ENCODE results near the gene TRIM34.
A peak's percentile ranks its signal among the peaks of the same experiment; 100 is the strongest.
"Not testable (repeated sequence)": the region's sequence is repeated elsewhere in the genome, so short reads cannot be mapped to it uniquely, and the experiment has no call there.

Gene TRIM34

GRCh38 chr11:5621580-5621979 is 3.2 kb upstream of the TRIM34 start:
- no peak for DNase-seq

DNA sequence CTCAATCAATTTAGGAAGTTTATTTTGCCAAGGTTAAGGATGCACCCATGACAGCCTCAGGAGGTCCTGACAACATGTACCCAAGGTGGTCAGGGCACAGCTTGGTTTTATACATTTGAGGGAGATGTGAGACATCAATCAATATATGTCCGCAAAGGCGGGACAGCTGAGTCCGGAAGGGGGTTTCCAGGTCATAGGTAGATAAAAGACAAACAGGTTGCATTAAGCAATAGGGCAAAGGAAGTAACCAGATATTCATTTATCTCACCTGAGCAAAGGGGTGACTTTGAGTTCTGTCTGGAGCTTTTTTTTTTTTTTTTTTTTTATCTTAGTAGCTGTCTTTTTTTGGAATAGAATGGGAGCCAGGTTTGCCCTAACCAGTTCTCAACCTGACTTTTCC is 2.0 kb upstream of the TRIM34 start:
- no peak for DNase-seq

DNA sequence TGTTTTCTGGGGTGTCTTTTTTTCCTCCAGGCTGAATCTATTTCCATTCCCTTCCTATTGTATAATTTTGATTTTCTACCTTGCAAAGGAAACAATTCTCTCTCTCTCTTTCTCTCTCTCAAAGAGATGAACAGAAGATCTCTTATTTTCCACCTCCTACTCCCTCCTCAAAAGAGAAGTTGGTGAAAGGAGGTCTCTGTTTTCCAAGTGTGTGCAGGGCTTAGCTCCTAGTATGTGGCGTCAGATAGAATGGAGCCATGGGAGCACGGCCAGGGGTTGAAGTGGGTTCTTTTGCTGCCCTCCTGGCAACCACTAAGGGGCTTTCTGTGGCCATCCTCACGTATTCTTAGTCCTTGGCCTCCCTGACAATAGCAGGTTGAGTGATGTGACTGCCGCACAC is 480 bp downstream of the TRIM34 start:
- no peak for DNase-seq

GRCh38 chr11:5626196-5626595 is 1.4 kb downstream of the TRIM34 start:
- DNase-seq, result no peak

- DNase-seq, result no peak
Observed at GRCh38 chr11:5631417-5631816, 6.6 kb downstream of the TRIM34 start.

- DNase-seq, result no peak
Observed at GRCh38 chr11:5631969-5632635, 7.3 kb downstream of the TRIM34 start.

- no peak for DNase-seq
Observed at GRCh38 chr11:5639953-5640352, 15.2 kb downstream of the TRIM34 start.

GRCh38 chr11:5643585-5643984 is 18.8 kb downstream of the TRIM34 start:
- no peak for DNase-seq

DNA sequence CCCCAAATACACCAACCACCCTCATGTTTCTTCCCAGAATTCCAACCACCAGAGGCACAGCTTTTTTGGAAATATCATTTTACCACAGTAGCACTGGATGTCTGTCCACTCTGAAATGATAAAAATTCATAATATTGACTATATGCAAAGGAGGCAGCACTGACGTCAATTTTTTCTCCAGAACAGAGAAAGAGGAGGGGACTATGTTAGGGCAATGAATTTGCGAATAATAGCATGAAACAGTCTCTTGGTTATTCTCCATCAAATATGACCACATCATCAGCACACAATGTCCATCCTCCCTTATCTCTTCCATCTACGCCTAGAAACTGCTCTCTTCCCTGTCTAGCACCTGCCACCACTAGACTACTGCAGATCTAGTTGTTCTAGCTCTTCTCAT is 21.3 kb downstream of the TRIM34 start:
- no peak for DNase-seq

- no peak for DNase-seq
Observed at GRCh38 chr11:5655474-5655873, 30.7 kb downstream of the TRIM34 start.

DNA sequence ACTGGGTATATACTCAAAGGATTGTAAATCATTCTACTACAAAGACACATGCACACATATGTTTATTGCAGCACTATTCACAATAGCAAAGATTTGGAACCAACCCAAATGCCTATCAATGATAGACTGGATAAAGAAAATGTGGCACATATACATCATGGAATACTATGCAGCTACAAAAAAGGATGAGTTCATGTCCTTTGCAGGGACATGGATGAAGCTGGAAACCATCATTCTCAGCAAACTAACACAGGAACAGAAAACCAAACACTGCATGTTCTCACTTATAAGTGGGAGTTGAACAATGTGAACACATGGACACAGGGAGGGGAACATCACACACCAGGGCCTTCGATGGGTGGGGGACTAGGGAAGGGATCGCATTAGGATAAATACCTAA is 32.2 kb downstream of the TRIM34 start:
- not testable (repeated sequence) for DNase-seq

DNA sequence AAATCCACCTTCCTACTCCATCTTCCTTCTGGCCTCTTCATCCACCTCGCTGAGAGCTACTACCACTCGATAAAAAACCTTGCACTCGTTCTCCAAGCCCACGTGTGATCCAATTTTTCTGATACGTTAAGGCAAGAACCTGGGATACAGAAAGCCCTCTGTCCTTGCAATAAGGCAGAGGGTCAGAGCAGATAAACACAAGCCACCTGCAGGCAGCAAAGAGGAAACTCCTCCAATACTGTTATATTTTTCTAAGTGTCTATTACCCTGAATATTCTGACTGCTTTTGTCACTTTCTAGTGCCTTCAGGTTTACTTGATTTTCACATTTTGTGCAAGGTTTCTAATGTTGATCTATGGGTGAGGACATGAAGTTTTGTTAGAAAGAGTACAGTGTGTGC is 33.5 kb downstream of the TRIM34 start:
- DNase-seq, result no peak

DNA sequence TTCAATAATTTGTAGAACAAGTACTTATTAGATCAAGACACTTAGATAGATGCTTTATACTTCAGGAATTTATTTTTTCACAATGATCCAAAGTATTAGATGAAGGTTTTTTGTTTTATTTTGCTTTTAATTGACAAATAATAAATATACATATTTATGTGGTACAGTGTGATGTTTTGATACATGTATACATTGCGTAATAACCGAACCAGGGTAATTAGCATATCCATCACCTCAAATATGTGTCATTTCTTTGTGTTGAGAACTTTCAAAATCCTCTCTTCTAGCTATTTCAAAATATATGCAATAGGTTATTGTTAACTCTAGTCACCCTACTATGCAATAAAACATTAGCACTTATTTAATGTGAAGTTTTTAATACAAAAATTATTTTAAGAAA is 38.7 kb downstream of the TRIM34 start:
- DNase-seq, result no peak

DNA sequence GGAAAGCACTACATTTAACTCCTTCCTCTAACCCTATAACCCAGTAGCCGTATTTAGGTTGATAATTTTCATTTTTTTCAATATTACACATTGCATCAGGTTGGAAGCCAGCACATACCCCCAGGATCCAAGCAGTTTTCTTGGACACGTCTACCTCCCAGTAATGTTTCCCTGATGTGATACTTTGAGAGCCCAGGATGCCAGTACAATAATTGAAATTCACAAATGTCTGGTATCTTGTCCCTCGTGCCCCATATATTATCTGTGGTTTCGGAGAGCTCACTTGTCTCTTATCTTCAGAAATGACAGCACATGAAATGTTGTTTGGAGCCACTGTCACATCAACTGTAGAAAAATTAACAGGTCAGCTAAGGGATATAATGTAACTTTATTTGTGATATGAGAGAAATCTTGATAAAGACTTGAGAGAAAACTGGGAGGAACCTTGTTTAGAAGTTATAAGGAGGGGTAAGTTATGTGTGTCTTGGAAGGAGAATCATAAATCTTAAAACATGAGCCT is 40.3 kb downstream of the TRIM34 start:
- DNase-seq, result no peak

DNA sequence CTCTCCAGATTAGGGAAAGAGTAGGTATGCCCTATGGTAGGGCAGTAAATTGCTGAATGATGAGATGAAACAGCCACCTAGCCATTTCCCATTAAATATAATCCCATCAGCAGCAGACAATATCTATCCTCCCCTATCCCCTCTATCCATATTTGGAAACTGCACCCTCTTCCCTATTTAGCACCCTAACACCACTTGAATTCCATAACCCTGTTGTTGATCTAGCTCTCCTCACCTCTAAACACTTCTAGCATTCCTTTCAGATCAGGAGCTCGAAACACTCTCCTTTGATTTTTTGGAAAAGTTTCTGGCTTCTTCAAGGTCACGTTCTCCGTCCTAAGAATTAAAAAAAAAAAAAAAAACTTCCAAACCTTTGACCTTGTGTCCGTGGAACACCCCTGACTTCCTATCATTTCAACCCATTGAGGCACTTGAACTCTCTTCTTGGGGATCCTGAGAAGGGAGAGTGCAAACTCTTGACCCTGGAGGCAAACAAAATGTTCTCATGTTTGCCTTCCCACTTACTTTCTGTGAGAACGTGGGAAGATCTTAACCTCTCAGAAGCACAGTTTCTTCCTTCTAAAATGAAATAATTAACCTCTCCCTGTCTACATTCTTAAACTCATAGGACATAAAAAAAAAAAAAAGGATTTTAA is 41.1 kb downstream of the TRIM34 start:
- no peak for DNase-seq

DNA sequence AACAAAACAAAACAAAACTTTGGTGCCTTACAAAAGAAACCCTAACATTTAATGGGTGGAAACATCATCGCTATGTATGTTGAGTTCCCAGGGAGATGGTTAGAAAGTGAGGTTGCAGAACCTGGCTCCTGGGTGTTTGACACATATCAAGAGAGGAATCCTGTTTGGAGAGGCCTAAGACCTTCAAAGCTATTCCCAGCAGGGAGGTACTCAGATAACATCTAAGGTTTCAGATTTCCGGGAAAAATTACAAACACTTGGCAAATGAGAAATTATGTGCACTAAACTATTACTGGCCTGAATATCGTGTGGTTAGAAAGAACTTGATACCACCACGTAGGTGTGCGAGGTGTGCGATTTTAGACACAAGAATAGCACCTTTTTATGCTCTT is 41.6 kb downstream of the TRIM34 start:
- no peak for DNase-seq

DNA sequence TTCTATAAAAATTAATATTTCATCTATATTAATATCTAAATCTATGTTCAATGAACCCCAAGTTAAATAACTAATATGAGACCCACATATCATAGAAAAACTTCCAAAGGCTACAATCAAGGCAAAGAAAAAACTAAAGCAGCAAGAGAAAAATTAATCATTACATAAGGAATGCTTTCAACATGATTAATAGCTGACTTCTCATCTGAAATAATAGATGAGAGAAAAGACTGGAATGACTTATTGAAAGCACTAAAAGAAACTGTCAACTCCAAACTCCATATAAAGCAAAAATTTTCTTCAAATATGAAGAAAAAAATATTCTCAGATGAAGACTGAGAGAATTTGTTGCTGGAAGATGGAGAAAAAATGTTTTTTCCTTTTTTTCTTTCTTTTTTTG is 47.0 kb downstream of the TRIM34 start:
- no peak for DNase-seq

DNA sequence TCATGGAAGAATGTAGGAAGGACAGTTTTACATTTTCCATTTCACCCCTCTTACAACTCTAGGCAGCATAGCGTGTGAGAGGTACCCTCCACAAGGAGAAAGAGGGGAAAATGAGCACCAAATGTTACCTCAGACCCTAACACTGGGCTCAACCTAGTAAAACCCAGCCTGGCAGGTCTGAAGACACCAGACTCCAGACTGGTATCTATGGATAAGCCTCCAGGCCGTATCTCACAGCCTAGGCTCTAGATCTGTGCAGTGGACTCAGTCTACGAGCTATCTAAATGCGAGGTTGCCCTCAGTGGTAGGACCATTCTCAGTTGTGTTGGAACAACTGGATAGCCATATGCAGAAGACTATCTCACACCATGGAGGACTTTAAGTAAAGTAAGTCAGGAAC is 49.6 kb downstream of the TRIM34 start:
- no peak for DNase-seq

GRCh38 chr11:5679811-5680210 is 55.0 kb downstream of the TRIM34 start:
- DNase-seq, result no peak

GRCh38 chr11:5682890-5683441 is 58.2 kb downstream of the TRIM34 start:
- not testable (repeated sequence) for DNase-seq

DNA sequence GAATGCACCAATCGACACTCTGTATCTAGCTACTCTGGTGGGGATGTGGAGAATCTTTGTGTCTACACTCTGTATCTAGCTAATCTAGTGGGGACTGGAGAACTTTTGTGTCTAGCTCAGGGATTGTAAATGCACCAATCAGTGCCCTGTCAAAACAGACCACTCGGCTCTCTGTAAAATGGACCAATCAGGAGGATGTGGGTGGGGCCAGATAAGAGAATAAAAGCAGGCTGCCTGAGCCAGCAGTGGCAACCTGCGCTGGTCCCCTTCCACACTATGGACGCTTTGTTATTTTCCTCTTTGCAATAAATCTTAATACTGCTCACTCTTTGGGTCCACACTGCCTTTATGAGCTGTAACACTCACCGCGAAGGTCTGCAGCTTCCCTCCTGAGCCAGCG is 58.8 kb downstream of the TRIM34 start:
- DNase-seq, result peak; percentile 31

GRCh38 chr11:5684036-5684645 is 59.3 kb downstream of the TRIM34 start:
- no peak for DNase-seq

- DNase-seq, result peak; percentile 77
Observed at GRCh38 chr11:5684646-5685362, 60.0 kb downstream of the TRIM34 start, which contains the start of gene TRIM5. Gene TRIM5 (minus strand): TSS chr11:5685074. CDS start chr11:5680177, 4,897 bp downstream.

Data from activated CD8-positive, alpha-beta memory T cell treated with anti-CD3 and anti-CD28 coated beads, Interleukin-2, amount 50 U/mL, for 4 hours (primary cell).